Chondrocyte (in vitro differentiated cells): ENCODE measurements around the gene AGL. TPM values are rescaled to one million over a fixed set of nuclear protein-coding genes. Genes with fewer than 3 reads are reported as not detected.

Experiments
- DNase-seq: peaks from one replicate; pipeline ENCODE4 v3.0.0; 2021; ENCODE audit warnings: mixed read lengths, low spot score
- H3K27ac Mint-ChIP-seq: one replicate; pipeline ENCODE4 v1.8.0; 2021; ENCODE audit warnings: mild to moderate bottlenecking, moderate library complexity, mixed read lengths; ENCODE audit not compliant: unreplicated experiment
- H3K27me3 Mint-ChIP-seq: 2 replicates; pipeline ENCODE4 v1.8.0; 2021; ENCODE audit warnings: low read depth, mixed read lengths
- H3K36me3 Mint-ChIP-seq: 2 replicates; pipeline ENCODE4 v1.8.0; 2021; ENCODE audit warnings: low read depth, mixed read lengths
- H3K4me1 Mint-ChIP-seq: 2 replicates; pipeline ENCODE4 v1.8.0; 2021; ENCODE audit warnings: low read depth, mild to moderate bottlenecking, mixed read lengths
- H3K4me3 Mint-ChIP-seq: one replicate; pipeline ENCODE4 v1.8.0; 2021; ENCODE audit warnings: mild to moderate bottlenecking, moderate library complexity, mixed read lengths; ENCODE audit not compliant: unreplicated experiment
- H3K9me3 Mint-ChIP-seq: 2 replicates; pipeline ENCODE4 v1.8.0; 2021; ENCODE audit warnings: low read depth, mixed read lengths
- long read RNA-seq: library from polyadenylated mRNA; stranded (forward); transcript quantifications from one replicate; pipeline ENCODE4 v2.0.0, GENCODE V29; 2021
- total RNA-seq: library from RNA; stranded (reverse); gene quantifications from 3 replicates; pipeline ENCODE4 v1.2.1, GENCODE V29; 2021
- TF ChIP-seq, protein P1 (sequence below): fragments of 200-600 bp; sonication (generic); IDR thresholded peaks from 2 replicates; pipeline ENCODE4 v1.5.0; 2021; ENCODE audit warnings: antibody characterized with exemption, mild to moderate bottlenecking, moderate library complexity

Gene AGL
- total RNA-seq, result 12.6 to 16.5 TPM (median 13.5 TPM) in 3 replicates
- long read RNA-seq, full-length matches to known transcripts, result 5 of 6 reads
- long read RNA-seq, partial matches to known transcripts, result 1 of 6 reads
- long read RNA-seq, other reads (novel, unspliced or antisense), result 0 of 6 reads

GRCh38 chr1:99849744-99850458, at the start of gene AGL:
TSS of gene AGL (plus strand) at chr1:99850361. CDS start at chr1:99851043, 682 bp downstream.
- H3K27me3 Mint-ChIP-seq, result no peaks in the 10 kb centered on the region
- DNase-seq, result peak; percentile 95
- no peaks in the 10 kb centered on the region for H3K36me3 Mint-ChIP-seq
- no peaks in the 10 kb centered on the region for H3K9me3 Mint-ChIP-seq
- TF ChIP-seq, protein P1, sequence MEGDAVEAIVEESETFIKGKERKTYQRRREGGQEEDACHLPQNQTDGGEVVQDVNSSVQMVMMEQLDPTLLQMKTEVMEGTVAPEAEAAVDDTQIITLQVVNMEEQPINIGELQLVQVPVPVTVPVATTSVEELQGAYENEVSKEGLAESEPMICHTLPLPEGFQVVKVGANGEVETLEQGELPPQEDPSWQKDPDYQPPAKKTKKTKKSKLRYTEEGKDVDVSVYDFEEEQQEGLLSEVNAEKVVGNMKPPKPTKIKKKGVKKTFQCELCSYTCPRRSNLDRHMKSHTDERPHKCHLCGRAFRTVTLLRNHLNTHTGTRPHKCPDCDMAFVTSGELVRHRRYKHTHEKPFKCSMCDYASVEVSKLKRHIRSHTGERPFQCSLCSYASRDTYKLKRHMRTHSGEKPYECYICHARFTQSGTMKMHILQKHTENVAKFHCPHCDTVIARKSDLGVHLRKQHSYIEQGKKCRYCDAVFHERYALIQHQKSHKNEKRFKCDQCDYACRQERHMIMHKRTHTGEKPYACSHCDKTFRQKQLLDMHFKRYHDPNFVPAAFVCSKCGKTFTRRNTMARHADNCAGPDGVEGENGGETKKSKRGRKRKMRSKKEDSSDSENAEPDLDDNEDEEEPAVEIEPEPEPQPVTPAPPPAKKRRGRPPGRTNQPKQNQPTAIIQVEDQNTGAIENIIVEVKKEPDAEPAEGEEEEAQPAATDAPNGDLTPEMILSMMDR, result no peak
- H3K4me1 Mint-ChIP-seq, result peaks cover 22% of the 10 kb centered on the region
- peak within 1 kb of the TSS; percentile 93 for H3K27ac Mint-ChIP-seq
- H3K4me3 Mint-ChIP-seq, result peak within 1 kb of the TSS; percentile 96

- H3K9me3 Mint-ChIP-seq, result no peaks in the 10 kb centered on the region
- H3K4me3 Mint-ChIP-seq, result no peak overlapping the region
- H3K27me3 Mint-ChIP-seq, result peaks cover 20% of the 10 kb centered on the region
- H3K36me3 Mint-ChIP-seq, result peaks cover 4% of the 10 kb centered on the region
- DNase-seq, result no peak
- no peaks in the 10 kb centered on the region for H3K4me1 Mint-ChIP-seq
- TF ChIP-seq, protein P1, result no peak
- no peak overlapping the region for H3K27ac Mint-ChIP-seq
Measured at GRCh38 chr1:99801584-99801983, 48.6 kb upstream of the AGL start.

DNA sequence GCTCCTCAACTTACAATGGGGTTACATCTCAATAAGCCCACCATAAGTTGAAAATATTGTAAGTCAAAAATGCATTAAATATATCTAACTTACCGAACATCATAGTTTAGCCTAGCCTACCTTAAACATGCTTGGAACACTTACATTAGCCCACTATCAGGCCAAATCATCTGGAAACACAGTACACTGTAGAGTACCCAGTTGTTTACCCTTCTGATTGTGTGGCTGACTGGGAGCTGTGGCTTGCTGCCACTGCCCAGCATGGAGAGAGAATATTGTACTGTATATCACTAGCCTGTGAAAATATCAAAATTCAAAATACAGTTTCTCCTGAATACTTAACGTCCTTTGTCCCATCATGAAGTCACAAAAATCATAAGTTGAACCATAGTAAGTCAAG, 43.3 kb upstream of the AGL start:
- Mint-ChIP-seq H3K4me3 (no peak overlapping the region), H3K27ac (no peak overlapping the region), H3K27me3 (no peaks in the 10 kb centered on the region), H3K36me3 (no peaks in the 10 kb centered on the region), H3K4me1 (peaks cover 10% of the 10 kb centered on the region), H3K9me3 (no peaks in the 10 kb centered on the region)
- no peak for DNase-seq
- TF ChIP-seq, protein P1, result no peak

GRCh38 chr1:99808391-99809115, 41.6 kb upstream of the AGL start:
- no peaks in the 10 kb centered on the region for H3K9me3 Mint-ChIP-seq
- DNase-seq, result no peak
- peak overlapping the region; percentile 55 for H3K27ac Mint-ChIP-seq
- no peaks in the 10 kb centered on the region for H3K27me3 Mint-ChIP-seq
- no peaks in the 10 kb centered on the region for H3K36me3 Mint-ChIP-seq
- peaks cover 10% of the 10 kb centered on the region for H3K4me1 Mint-ChIP-seq
- H3K4me3 Mint-ChIP-seq, result peak overlapping the region; percentile 54
- TF ChIP-seq, protein P1, result peak; percentile 95

- peaks cover 3% of the 10 kb centered on the region for H3K27me3 Mint-ChIP-seq
- no peaks in the 10 kb centered on the region for H3K36me3 Mint-ChIP-seq
- H3K4me1 Mint-ChIP-seq, result peaks cover 10% of the 10 kb centered on the region
- no peak overlapping the region for H3K27ac Mint-ChIP-seq
- no peak overlapping the region for H3K4me3 Mint-ChIP-seq
- TF ChIP-seq, protein P1, result no peak
- no peaks in the 10 kb centered on the region for H3K9me3 Mint-ChIP-seq
- no peak for DNase-seq
Measured at GRCh38 chr1:99811075-99811474, 39.1 kb upstream of the AGL start.
